ENCODE data around the gene STX16.

DNA sequence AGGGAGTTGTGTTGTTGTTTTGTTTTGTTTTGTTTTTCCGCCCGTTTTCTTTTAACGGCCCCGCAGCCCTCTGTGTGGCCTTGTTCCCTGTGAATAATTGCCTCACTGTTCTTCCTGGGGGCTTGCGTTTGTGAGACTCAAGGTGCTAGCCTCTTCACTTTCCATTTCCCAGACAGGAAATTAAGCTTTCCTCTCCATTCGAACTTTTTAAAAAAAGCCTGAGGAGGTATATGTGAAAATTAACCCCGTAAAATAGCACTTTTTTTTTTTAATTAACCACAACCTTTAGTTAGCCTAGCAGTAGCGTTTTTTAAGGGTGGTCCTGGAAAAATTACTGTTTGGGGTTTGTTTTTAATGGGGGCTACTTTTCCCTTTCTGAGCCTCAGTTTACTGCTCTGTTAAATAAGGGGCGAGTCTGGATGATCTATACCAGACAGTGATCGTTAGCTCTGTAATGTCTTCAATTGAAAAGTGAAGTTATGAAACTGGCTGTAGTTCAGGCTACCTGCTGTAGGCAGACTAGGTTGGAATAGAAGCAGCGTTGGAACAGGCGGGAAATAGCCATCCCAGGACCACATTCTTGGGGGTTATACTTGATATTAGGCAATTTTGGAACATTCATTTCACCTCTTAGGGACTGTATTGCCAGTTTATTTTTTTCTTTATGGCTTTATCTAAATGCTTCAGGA is 1.7 kb downstream of the STX16 start:
- TF ChIP-seq, protein P1, sequence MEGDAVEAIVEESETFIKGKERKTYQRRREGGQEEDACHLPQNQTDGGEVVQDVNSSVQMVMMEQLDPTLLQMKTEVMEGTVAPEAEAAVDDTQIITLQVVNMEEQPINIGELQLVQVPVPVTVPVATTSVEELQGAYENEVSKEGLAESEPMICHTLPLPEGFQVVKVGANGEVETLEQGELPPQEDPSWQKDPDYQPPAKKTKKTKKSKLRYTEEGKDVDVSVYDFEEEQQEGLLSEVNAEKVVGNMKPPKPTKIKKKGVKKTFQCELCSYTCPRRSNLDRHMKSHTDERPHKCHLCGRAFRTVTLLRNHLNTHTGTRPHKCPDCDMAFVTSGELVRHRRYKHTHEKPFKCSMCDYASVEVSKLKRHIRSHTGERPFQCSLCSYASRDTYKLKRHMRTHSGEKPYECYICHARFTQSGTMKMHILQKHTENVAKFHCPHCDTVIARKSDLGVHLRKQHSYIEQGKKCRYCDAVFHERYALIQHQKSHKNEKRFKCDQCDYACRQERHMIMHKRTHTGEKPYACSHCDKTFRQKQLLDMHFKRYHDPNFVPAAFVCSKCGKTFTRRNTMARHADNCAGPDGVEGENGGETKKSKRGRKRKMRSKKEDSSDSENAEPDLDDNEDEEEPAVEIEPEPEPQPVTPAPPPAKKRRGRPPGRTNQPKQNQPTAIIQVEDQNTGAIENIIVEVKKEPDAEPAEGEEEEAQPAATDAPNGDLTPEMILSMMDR (IDR thresholded peaks at IDR 0.05) = no peak
- no peak for TF ChIP-seq ZFX (IDR thresholded peaks at IDR 0.05; ENCODE audit: borderline replicate concordance)

Measured in 22Rv1 (cell line).